ENCODE data around the gene TIGD1. TPM values are rescaled to one million over a fixed set of nuclear protein-coding genes. Genes with fewer than 3 reads are reported as not detected.

The TIGD1 gene
- total RNA-seq, 2 experiments from 2014 or later = 11.7 to 12.8 TPM

GRCh38 chr2:232530626-232531260, 19.6 kb downstream of the TIGD1 start:
- no peak overlapping the region for H3K27ac Mint-ChIP-seq
- no peak for DNase-seq
- H3K36me3 Mint-ChIP-seq = no peaks in the 10 kb centered on the region
- no peak for ATAC-seq (ENCODE audit: low read depth)
- H3K4me1 Mint-ChIP-seq = peaks cover 8% of the 10 kb centered on the region
- no peaks in the 10 kb centered on the region for H3K9me3 Mint-ChIP-seq
- POLR2A ChIA-PET = interaction anchor here (1.2 kb wide), 1 partner anchor 9 kb away, joined by 4 read pairs; the partner anchor contains the start of gene CHRNG
- peaks cover 4% of the 10 kb centered on the region for H3K27me3 Mint-ChIP-seq
- H3K4me3 Mint-ChIP-seq = no peak overlapping the region

GRCh38 chr2:232529806-232530547, 20.4 kb downstream of the TIGD1 start:
- Mint-ChIP-seq H3K9me3 (no peaks in the 10 kb centered on the region), H3K36me3 (no peaks in the 10 kb centered on the region), H3K4me1 (peaks cover 8% of the 10 kb centered on the region), H3K27me3 (peaks cover 4% of the 10 kb centered on the region), H3K4me3 (no peak overlapping the region), H3K27ac (no peak overlapping the region)
- POLR2A ChIA-PET = no interaction called here
- ATAC-seq (ENCODE audit: low read depth) (no peak), DNase-seq (no peak)

DNA sequence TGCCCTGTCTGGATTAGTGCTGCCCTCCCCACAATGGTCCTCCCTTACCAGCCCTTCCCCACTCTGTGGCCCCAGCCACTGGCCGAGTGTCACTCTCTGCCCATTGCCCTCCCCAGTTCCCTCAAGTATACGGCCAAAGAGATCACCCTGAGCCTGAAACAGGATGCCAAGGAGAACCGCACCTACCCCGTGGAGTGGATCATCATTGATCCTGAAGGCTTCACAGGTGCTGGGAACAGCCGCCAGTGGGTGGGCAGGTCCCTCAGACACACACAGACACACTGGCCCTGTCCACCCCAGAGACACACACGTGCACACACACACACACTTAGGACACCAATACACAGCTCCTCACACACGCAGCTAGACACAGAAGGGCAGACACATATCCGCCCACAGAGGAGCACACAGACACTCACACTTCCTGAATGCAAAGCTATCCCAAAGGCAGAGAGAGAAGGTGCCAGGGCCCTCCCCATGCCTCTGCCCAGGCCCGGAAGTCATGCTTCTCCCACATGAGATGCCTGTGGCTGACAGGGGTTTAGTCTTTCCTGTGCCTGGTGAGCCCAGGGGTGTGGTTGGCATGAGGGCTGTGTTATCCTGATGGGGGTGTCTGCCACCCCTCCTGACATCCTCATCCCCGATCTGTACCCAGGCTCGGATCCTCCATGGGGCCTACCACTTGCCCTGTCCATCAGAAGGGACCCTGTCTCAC, 21.5 kb downstream of the TIGD1 start:
- DNase-seq = no peak
- Mint-ChIP-seq H3K9me3 (no peaks in the 10 kb centered on the region), H3K4me1 (peaks cover 10% of the 10 kb centered on the region), H3K27me3 (peaks cover 13% of the 10 kb centered on the region), H3K27ac (peak overlapping the region; percentile 70), H3K36me3 (no peaks in the 10 kb centered on the region), H3K4me3 (peak overlapping the region; percentile 1)
- POLR2A ChIA-PET = no interaction called here
- ATAC-seq (ENCODE audit: low read depth) = peak; percentile 56

GRCh38 chr2:232527905-232528470, 22.4 kb downstream of the TIGD1 start:
- ATAC-seq (ENCODE audit: low read depth) (no peak), DNase-seq (no peak)
- peaks cover 10% of the 10 kb centered on the region for H3K4me1 Mint-ChIP-seq
- H3K36me3 Mint-ChIP-seq = no peaks in the 10 kb centered on the region
- no peak overlapping the region for H3K4me3 Mint-ChIP-seq
- POLR2A ChIA-PET = no interaction called here
- peaks cover 18% of the 10 kb centered on the region for H3K27me3 Mint-ChIP-seq
- H3K9me3 Mint-ChIP-seq = no peaks in the 10 kb centered on the region
- no peak overlapping the region for H3K27ac Mint-ChIP-seq

GRCh38 chr2:232526372-232526941, 23.9 kb downstream of the TIGD1 start:
- peaks cover 11% of the 10 kb centered on the region for H3K4me1 Mint-ChIP-seq
- POLR2A ChIA-PET = no interaction called here
- no peaks in the 10 kb centered on the region for H3K36me3 Mint-ChIP-seq
- H3K27me3 Mint-ChIP-seq = peaks cover 22% of the 10 kb centered on the region
- no peaks in the 10 kb centered on the region for H3K9me3 Mint-ChIP-seq
- ATAC-seq (ENCODE audit: low read depth) (no peak), DNase-seq (no peak)
- H3K4me3 Mint-ChIP-seq = no peak overlapping the region
- no peak overlapping the region for H3K27ac Mint-ChIP-seq

GRCh38 chr2:232525791-232526371, 24.5 kb downstream of the TIGD1 start, which contains the start of gene CHRND:
Gene CHRND (plus strand): TSS chr2:232526160. CDS start chr2:232526216, 56 bp downstream.
- POLR2A ChIA-PET = no interaction called here
- Mint-ChIP-seq H3K27ac (no peak within 1 kb of the TSS), H3K36me3 (no peaks in the 10 kb centered on the region), H3K27me3 (peaks cover 25% of the 10 kb centered on the region), H3K9me3 (no peaks in the 10 kb centered on the region), H3K4me3 (no peak within 1 kb of the TSS), H3K4me1 (peaks cover 12% of the 10 kb centered on the region)
- ATAC-seq (ENCODE audit: low read depth) = no peak
- DNase-seq = no peak

GRCh38 chr2:232525199-232525598, 25.2 kb downstream of the TIGD1 start:
- H3K9me3 Mint-ChIP-seq = no peaks in the 10 kb centered on the region
- H3K27ac Mint-ChIP-seq = no peak overlapping the region
- POLR2A ChIA-PET = no interaction called here
- H3K27me3 Mint-ChIP-seq = peaks cover 32% of the 10 kb centered on the region
- peaks cover 12% of the 10 kb centered on the region for H3K4me1 Mint-ChIP-seq
- ATAC-seq (ENCODE audit: low read depth) = no peak
- DNase-seq = no peak
- H3K4me3 Mint-ChIP-seq = no peak overlapping the region
- no peaks in the 10 kb centered on the region for H3K36me3 Mint-ChIP-seq

DNA sequence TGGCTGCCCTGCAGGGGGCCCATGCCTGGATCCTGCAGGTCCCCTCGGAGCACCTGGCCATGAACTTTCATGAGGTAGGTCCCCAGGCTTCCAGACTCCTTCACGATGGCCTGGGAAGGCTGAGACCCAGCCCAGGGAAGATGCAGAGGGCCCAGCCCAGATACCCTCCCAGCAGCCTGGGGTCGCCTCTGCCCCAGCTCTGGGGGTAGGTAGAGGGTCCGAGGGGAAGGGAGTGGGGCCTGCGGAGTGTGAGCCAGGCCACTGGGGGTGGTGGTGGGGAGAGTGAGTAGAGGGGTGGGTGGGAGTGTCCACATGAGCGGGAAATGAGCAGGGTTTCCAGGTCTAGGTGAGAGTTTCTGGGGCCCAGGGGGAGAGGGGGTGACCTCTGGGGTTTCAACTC, 25.6 kb downstream of the TIGD1 start:
- H3K27ac Mint-ChIP-seq = no peak overlapping the region
- peaks cover 12% of the 10 kb centered on the region for H3K4me1 Mint-ChIP-seq
- no peak overlapping the region for H3K4me3 Mint-ChIP-seq
- ATAC-seq (ENCODE audit: low read depth) (no peak), DNase-seq (no peak)
- no peaks in the 10 kb centered on the region for H3K36me3 Mint-ChIP-seq
- H3K27me3 Mint-ChIP-seq = peaks cover 32% of the 10 kb centered on the region
- H3K9me3 Mint-ChIP-seq = no peaks in the 10 kb centered on the region
- POLR2A ChIA-PET = no interaction called here

DNA sequence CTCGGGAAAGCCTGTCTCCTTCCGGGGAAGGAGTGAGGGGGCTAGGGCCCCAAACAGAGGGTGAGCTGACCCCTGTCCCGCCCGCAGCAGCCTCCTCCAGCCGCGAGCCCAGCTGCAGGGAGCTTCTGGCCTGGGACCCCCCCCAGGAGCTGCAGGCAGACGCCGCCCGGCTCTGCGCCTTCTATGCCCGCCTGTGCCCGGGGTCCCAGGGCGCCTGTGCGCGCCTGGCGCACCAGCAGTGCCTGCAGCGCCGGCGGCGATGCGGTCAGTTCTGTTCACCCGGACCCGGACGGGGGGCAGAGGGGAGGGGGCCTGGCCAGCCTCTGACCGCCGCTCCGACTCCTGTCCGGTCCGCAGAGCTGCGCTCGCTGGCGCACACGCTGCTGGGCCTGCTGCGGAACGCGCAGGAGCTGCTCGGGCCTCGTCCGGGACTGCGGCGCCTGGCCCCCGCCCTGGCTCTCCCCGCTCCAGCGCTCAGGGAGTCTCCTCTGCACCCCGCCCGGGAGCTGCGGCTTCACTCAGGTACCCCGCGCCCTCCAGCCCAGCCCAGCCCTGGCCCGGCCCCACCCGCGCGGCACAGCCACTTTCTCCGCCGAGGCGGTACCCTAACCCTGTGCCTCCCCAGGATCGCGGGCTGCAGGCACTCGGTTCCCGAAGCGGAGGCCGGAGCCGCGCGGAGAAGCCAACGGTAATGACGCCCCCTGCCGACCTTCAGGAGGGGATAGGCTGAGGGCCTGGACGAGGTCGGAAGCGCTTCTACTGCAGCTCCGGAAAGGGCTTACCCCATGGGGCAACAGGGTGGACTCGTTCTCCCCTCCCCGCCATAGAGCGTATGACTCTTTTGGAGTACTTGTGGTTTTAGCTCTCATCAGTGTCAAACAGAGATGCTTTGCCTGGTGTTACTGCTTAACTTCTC, 26.4 kb downstream of the TIGD1 start:
- peaks cover 8% of the 10 kb centered on the region for H3K4me1 Mint-ChIP-seq

DNA sequence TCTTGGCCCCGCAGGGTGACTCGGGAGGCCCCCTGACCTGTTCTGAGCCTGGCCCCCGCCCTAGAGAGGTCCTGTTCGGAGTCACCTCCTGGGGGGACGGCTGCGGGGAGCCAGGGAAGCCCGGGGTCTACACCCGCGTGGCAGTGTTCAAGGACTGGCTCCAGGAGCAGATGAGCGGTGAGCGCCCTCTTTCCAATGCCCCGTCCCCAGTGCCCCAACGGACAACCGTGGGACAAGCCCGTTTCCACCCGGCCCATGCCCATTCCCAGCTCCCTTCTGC, 27.0 kb downstream of the TIGD1 start:
- peaks cover 4% of the 10 kb centered on the region for H3K4me1 Mint-ChIP-seq
- H3K27ac Mint-ChIP-seq = no peak overlapping the region
- POLR2A ChIA-PET = no interaction called here
- no peaks in the 10 kb centered on the region for H3K36me3 Mint-ChIP-seq
- H3K9me3 Mint-ChIP-seq = no peaks in the 10 kb centered on the region
- ATAC-seq (ENCODE audit: low read depth) (no peak), DNase-seq (no peak)
- peaks cover 28% of the 10 kb centered on the region for H3K27me3 Mint-ChIP-seq
- H3K4me3 Mint-ChIP-seq = no peak overlapping the region

More for the DNA sequence above, 26.4 kb downstream of the TIGD1 start:
- Mint-ChIP-seq H3K9me3 (no peaks in the 10 kb centered on the region), H3K36me3 (no peaks in the 10 kb centered on the region), H3K27ac (no peak overlapping the region), H3K4me3 (no peak overlapping the region), H3K27me3 (peaks cover 32% of the 10 kb centered on the region)
- ATAC-seq (ENCODE audit: low read depth) (peak; percentile 28), DNase-seq (peak; percentile 55)
- POLR2A ChIA-PET = no interaction called here

DNA sequence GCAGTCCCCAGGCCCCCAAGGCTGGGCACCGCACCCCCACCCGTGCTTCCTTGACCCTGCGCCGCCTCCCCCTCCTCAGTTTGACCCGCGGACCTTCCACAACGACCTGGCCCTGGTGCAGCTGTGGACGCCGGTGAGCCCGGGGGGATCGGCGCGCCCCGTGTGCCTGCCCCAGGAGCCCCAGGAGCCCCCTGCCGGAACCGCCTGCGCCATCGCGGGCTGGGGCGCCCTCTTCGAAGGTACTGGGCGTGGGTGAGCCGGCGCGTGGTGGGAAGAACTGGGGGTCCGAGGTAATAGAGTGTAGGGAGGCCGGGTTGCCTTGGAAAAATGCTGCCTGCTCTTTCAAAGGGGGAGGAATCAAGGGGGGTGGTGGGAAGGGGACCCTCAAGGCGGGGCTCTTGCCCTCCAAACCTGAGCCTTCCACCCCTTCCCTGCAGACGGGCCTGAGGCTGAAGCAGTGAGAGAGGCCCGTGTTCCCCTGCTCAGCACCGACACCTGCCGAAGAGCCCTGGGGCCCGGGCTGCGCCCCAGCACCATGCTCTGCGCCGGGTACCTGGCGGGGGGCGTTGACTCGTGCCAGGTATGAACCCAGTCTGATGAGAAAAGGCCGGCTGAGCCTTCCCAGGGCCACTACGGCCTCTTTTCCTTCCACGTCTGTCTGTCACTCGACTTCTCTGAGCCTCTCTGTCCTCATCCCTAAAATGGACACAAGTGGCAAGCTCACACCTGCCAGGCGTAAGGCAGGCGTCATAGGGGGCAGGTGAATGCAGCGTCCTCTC, 27.5 kb downstream of the TIGD1 start:
- no peak for DNase-seq
- H3K4me1 Mint-ChIP-seq = peaks cover 4% of the 10 kb centered on the region
- no peak for ATAC-seq (ENCODE audit: low read depth)
- H3K36me3 Mint-ChIP-seq = no peaks in the 10 kb centered on the region
- H3K4me3 Mint-ChIP-seq = no peak overlapping the region
- H3K27ac Mint-ChIP-seq = no peak overlapping the region
- peaks cover 28% of the 10 kb centered on the region for H3K27me3 Mint-ChIP-seq
- POLR2A ChIA-PET = interaction anchor here (0.6 kb wide), 1 partner anchor 48 kb away, joined by 3 read pairs; no protein-coding TSS in a partner anchor
- H3K9me3 Mint-ChIP-seq = no peaks in the 10 kb centered on the region

All from activated naive CD8-positive, alpha-beta T cell treated with anti-CD3 and anti-CD28 coated beads, Interleukin-2, amount 10 ng/mL, durations not matched to agents 7 days and 5 days (primary cell).